ENCODE results near the gene CCDC24. TPM values are rescaled to one million over a fixed set of nuclear protein-coding genes. Genes with fewer than 3 reads are reported as not detected.

CCDC24 gene
- polyA plus RNA-seq, 3 donors from 2014 or later: 1.4 to 4.1 TPM; not detected in 1

GRCh38 chr1:43970502-43970901, 20.9 kb upstream of the CCDC24 start:
- DNase-seq: no peak
- Mint-ChIP-seq H3K4me1 (peaks cover 35 to 39% of the 10 kb centered on the region in 2 donors), H3K9me3 (peaks cover 0 to 1% (median 0%) of the 10 kb centered on the region in 6 donors), H3K4me3 (peak overlapping the region; percentile 91 to 94 (median 93)), H3K36me3 (peaks cover 0 to 3% (median 0%) of the 10 kb centered on the region in 3 donors), H3K27ac (peak overlapping the region in 4 of 6 donors; percentile 49 to 84 (median 78)), H3K27me3 (ENCODE audit: low read depth in 3 of 3) (peaks cover 0 to 5% (median 3%) of the 10 kb centered on the region in 3 donors)

- Mint-ChIP-seq H3K36me3 (peaks cover 0 to 3% (median 0%) of the 10 kb centered on the region in 3 donors), H3K4me3 (peak overlapping the region; percentile 91 to 94 (median 93)), H3K4me1 (peaks cover 39 to 43% of the 10 kb centered on the region in 2 donors), H3K27me3 (ENCODE audit: low read depth in 3 of 3) (peaks cover 0 to 5% (median 3%) of the 10 kb centered on the region in 3 donors), H3K27ac (peak overlapping the region in 2 of 6 donors; percentile 22 to 49), H3K9me3 (peaks cover 0 to 1% (median 0%) of the 10 kb centered on the region in 6 donors)
- DNase-seq: no peak
These were observed 20.5 kb upstream of the CCDC24 start for GRCh38 chr1:43970911-43971310.

GRCh38 chr1:43971336-43971980, 19.9 kb upstream of the CCDC24 start:
- H3K27ac Mint-ChIP-seq: no peak overlapping the region

GRCh38 chr1:43973981-43974442, 17.4 kb upstream of the CCDC24 start:
- peak overlapping the region; percentile 81 to 97 (median 91) for H3K27ac Mint-ChIP-seq
- peaks cover 6 to 24% (median 8%) of the 10 kb centered on the region in 3 donors for H3K36me3 Mint-ChIP-seq
- peaks cover 3 to 5% (median 5%) of the 10 kb centered on the region in 3 donors for H3K27me3 Mint-ChIP-seq (ENCODE audit: low read depth in 3 of 3)
- H3K4me3 Mint-ChIP-seq: peak overlapping the region; percentile 87 to 98 (median 93)
- H3K4me1 Mint-ChIP-seq: peaks cover 69 to 70% of the 10 kb centered on the region in 2 donors
- peaks cover 0 to 1% (median 0%) of the 10 kb centered on the region in 6 donors for H3K9me3 Mint-ChIP-seq
- DNase-seq: no peak

More at GRCh38 chr1:43971336-43971980, 19.9 kb upstream of the CCDC24 start:
- H3K27me3 Mint-ChIP-seq (ENCODE audit: low read depth in 3 of 3): peaks cover 0 to 5% (median 3%) of the 10 kb centered on the region in 3 donors
- H3K4me1 Mint-ChIP-seq: peaks cover 45 to 49% of the 10 kb centered on the region in 2 donors
- peaks cover 0 to 1% (median 0%) of the 10 kb centered on the region in 6 donors for H3K9me3 Mint-ChIP-seq
- H3K36me3 Mint-ChIP-seq: peaks cover 0 to 3% (median 2%) of the 10 kb centered on the region in 3 donors
- peak overlapping the region; percentile 91 to 94 (median 93) for H3K4me3 Mint-ChIP-seq
- DNase-seq: no peak

- peak within 1 kb of the TSS; percentile 81 to 97 (median 91) for H3K27ac Mint-ChIP-seq
- peaks cover 64 to 65% of the 10 kb centered on the region in 2 donors for H3K4me1 Mint-ChIP-seq
- peaks cover 6 to 24% (median 8%) of the 10 kb centered on the region in 3 donors for H3K36me3 Mint-ChIP-seq
- peak; percentile 87 to 90 (median 89) for DNase-seq
- peak within 1 kb of the TSS; percentile 87 to 98 (median 93) for H3K4me3 Mint-ChIP-seq
- peaks cover 0 to 1% (median 0%) of the 10 kb centered on the region in 6 donors for H3K9me3 Mint-ChIP-seq
- peaks cover 3 to 5% (median 5%) of the 10 kb centered on the region in 3 donors for H3K27me3 Mint-ChIP-seq (ENCODE audit: low read depth in 3 of 3)
These were observed 16.8 kb upstream of the CCDC24 start, which contains the start of gene ATP6V0B for GRCh38 chr1:43974443-43975248. ATP6V0B (plus strand) TSS chr1:43974960; CDS start chr1:43975041, 81 bp downstream.

- Mint-ChIP-seq H3K4me3 (peak overlapping the region; percentile 87 to 98 (median 93)), H3K36me3 (peaks cover 6 to 24% (median 8%) of the 10 kb centered on the region in 3 donors), H3K9me3 (peaks cover 0 to 1% (median 0%) of the 10 kb centered on the region in 6 donors), H3K4me1 (peaks cover 56 to 64% of the 10 kb centered on the region in 2 donors), H3K27me3 (ENCODE audit: low read depth in 3 of 3) (peaks cover 5% of the 10 kb centered on the region in 3 donors), H3K27ac (peak overlapping the region; percentile 13 to 92 (median 80))
- DNase-seq: peak in 1 of 3 donors; percentile 11
These were observed 16.0 kb upstream of the CCDC24 start for GRCh38 chr1:43975249-43975961.

- H3K27ac Mint-ChIP-seq: peak overlapping the region in 5 of 6 donors; percentile 76 to 92 (median 81)
- peaks cover 5% of the 10 kb centered on the region in 3 donors for H3K27me3 Mint-ChIP-seq (ENCODE audit: low read depth in 3 of 3)
- peak overlapping the region; percentile 87 to 98 (median 93) for H3K4me3 Mint-ChIP-seq
- H3K9me3 Mint-ChIP-seq: peaks cover 0 to 1% (median 0%) of the 10 kb centered on the region in 6 donors
- H3K4me1 Mint-ChIP-seq: peaks cover 50 to 62% of the 10 kb centered on the region in 2 donors
- peaks cover 8 to 24% (median 10%) of the 10 kb centered on the region in 3 donors for H3K36me3 Mint-ChIP-seq
- no peak for DNase-seq
These were observed 15.4 kb upstream of the CCDC24 start for GRCh38 chr1:43976045-43976444.

GRCh38 chr1:43976890-43977289, 14.5 kb upstream of the CCDC24 start:
- H3K4me3 Mint-ChIP-seq: peak overlapping the region; percentile 28 to 97 (median 87)

GRCh38 chr1:43977376-43978263, 13.8 kb upstream of the CCDC24 start:
- H3K4me1 Mint-ChIP-seq: peaks cover 47 to 59% of the 10 kb centered on the region in 2 donors
- no peak for DNase-seq
- peaks cover 0 to 1% (median 0%) of the 10 kb centered on the region in 6 donors for H3K9me3 Mint-ChIP-seq
- peaks cover 8 to 24% (median 10%) of the 10 kb centered on the region in 3 donors for H3K36me3 Mint-ChIP-seq
- peaks cover 3 to 5% (median 5%) of the 10 kb centered on the region in 3 donors for H3K27me3 Mint-ChIP-seq (ENCODE audit: low read depth in 3 of 3)
- H3K4me3 Mint-ChIP-seq: peak overlapping the region; percentile 75 to 97 (median 87)
- H3K27ac Mint-ChIP-seq: peak overlapping the region in 2 of 6 donors; percentile 1 to 32

More at GRCh38 chr1:43976890-43977289, 14.5 kb upstream of the CCDC24 start:
- peaks cover 5% of the 10 kb centered on the region in 3 donors for H3K27me3 Mint-ChIP-seq (ENCODE audit: low read depth in 3 of 3)
- H3K4me1 Mint-ChIP-seq: peaks cover 47 to 59% of the 10 kb centered on the region in 2 donors
- H3K27ac Mint-ChIP-seq: peak overlapping the region in 2 of 6 donors; percentile 26 to 37
- peaks cover 8 to 24% (median 10%) of the 10 kb centered on the region in 3 donors for H3K36me3 Mint-ChIP-seq
- DNase-seq: no peak
- peaks cover 0 to 1% (median 0%) of the 10 kb centered on the region in 6 donors for H3K9me3 Mint-ChIP-seq

GRCh38 chr1:43978264-43978550, 13.2 kb upstream of the CCDC24 start:
- peaks cover 0 to 1% (median 0%) of the 10 kb centered on the region in 6 donors for H3K9me3 Mint-ChIP-seq
- H3K36me3 Mint-ChIP-seq: peaks cover 8 to 24% (median 10%) of the 10 kb centered on the region in 3 donors

GRCh38 chr1:43978551-43979260, 12.7 kb upstream of the CCDC24 start, which contains the start of gene B4GALT2:
B4GALT2 (plus strand) TSS chr1:43979210; CDS start chr1:43981161, 1,951 bp downstream.
- H3K27ac Mint-ChIP-seq: peak within 1 kb of the TSS in 5 of 6 donors; percentile 38 to 86 (median 71)
- H3K4me1 Mint-ChIP-seq: peaks cover 43 to 55% of the 10 kb centered on the region in 2 donors
- peaks cover 8 to 24% (median 10%) of the 10 kb centered on the region in 3 donors for H3K36me3 Mint-ChIP-seq
- DNase-seq: peak; percentile 38 to 43 (median 42)
- H3K4me3 Mint-ChIP-seq: peak within 1 kb of the TSS; percentile 87 to 97 (median 91)
- H3K27me3 Mint-ChIP-seq (ENCODE audit: low read depth in 3 of 3): peaks cover 3 to 9% (median 5%) of the 10 kb centered on the region in 3 donors
- peaks cover 0 to 1% (median 0%) of the 10 kb centered on the region in 6 donors for H3K9me3 Mint-ChIP-seq

More at GRCh38 chr1:43978264-43978550, 13.2 kb upstream of the CCDC24 start:
- DNase-seq: no peak
- Mint-ChIP-seq H3K27ac (peak overlapping the region in 1 of 6 donors; percentile 67), H3K4me3 (peak overlapping the region; percentile 75 to 97 (median 79)), H3K27me3 (ENCODE audit: low read depth in 3 of 3) (peaks cover 3 to 5% (median 5%) of the 10 kb centered on the region in 3 donors), H3K4me1 (peaks cover 47 to 59% of the 10 kb centered on the region in 2 donors)

Data from immature natural killer cell (primary cell).